Subcutaneous abdominal adipose tissue (tissue), 5 donors: ENCODE data around the gene MIB2.

ENCODE experiments used
- H3K27ac ChIP-seq: one replicate; pipeline ENCODE4 v1.7.0; 2013; ENCODE audit warnings: low read depth, mild to moderate bottlenecking, inconsistent platforms, low read length, moderate library complexity
- H3K27me3 ChIP-seq, 5 donors: one replicate each; pipeline ENCODE4 v1.7.0; 2013; ENCODE audit warnings: low read length in 5 of 5, inconsistent platforms in 1 of 5; ENCODE audit not compliant: control insufficient read depth in 5 of 5, insufficient read depth in 4 of 5
- H3K36me3 ChIP-seq, 5 donors: one replicate each; pipeline ENCODE4 v1.7.0; 2013; ENCODE audit warnings: low read length in 5 of 5; ENCODE audit not compliant: control insufficient read depth in 5 of 5, insufficient read depth in 5 of 5
- H3K4me1 ChIP-seq, 5 donors: one replicate each; pipeline ENCODE4 v1.7.0; 2013; ENCODE audit warnings: low read length in 5 of 5, mild to moderate bottlenecking in 3 of 5, moderate library complexity in 1 of 5; ENCODE audit not compliant: control insufficient read depth in 5 of 5, insufficient read depth in 5 of 5
- H3K4me3 ChIP-seq, 5 donors: one replicate each; pipeline ENCODE4 v1.7.0; 2013; ENCODE audit warnings: low read length in 5 of 5, low read depth in 1 of 5
- H3K9ac ChIP-seq, 5 donors: one replicate each; pipeline ENCODE4 v1.7.0; 2013; ENCODE audit warnings: low read length in 5 of 5, mild to moderate bottlenecking in 4 of 5, moderate library complexity in 3 of 5
- H3K9me3 ChIP-seq, 5 donors: one replicate each; pipeline ENCODE4 v1.7.0; 2013; ENCODE audit warnings: low read length in 5 of 5; ENCODE audit not compliant: control insufficient read depth in 5 of 5
- donor health status: healthy.
- donor health status: healthy.
- donor health status: healthy.
- donor health status: healthy.
- donor health status: healthy.

The MIB2 gene

DNA sequence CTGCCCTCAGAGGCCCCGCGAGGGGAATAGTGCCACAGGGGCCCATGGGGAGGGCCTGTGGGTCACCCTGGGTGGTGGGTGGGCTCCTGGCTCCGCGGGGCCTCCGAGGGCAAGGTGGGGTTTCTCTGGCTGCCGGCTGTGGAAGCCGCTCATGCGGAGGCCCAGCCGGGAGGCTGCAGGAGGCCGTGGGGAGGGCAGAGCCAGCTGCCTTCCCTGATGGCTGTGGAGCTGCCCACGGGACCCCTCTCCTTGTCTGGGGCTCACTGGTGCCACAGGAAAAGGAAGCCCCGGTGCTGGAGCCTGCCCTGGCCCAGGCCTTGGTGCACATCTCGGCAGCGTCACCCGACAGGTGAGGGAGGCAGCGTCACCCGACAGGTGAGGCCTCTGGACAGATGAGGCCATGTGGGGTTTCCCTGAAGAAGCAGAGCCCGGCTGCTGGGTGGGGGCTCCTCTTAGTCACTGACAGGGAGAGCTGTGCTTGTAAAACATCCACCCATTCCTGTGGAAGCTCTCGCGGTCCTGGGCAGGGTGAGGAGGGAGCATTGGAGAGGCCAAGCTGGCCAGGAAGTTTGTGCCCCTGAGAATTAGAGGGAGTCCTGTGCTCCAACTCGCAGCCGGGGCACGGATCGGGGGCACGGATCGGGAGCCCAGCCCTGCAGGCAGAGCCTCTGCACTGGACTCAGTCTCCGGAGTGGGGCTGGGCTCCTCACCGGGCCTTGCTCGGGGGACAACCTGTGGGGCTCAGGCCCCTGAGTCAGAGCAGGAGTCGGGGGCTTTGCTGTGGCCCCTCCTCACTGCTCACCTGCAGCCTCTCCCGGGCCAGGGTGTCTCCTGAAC lies 6.1 kb downstream of the MIB2 start:
- H3K36me3 ChIP-seq = peaks cover 0 to 26% (median 23%) of the 10 kb centered on the region in 5 donors
- H3K9ac ChIP-seq = no peak overlapping the region
- peaks cover 5 to 13% (median 9%) of the 10 kb centered on the region in 5 donors for H3K4me1 ChIP-seq
- H3K27me3 ChIP-seq = no peaks in the 10 kb centered on the region
- H3K4me3 ChIP-seq = no peak overlapping the region
- no peak overlapping the region for H3K27ac ChIP-seq
- no peaks in the 10 kb centered on the region for H3K9me3 ChIP-seq

DNA sequence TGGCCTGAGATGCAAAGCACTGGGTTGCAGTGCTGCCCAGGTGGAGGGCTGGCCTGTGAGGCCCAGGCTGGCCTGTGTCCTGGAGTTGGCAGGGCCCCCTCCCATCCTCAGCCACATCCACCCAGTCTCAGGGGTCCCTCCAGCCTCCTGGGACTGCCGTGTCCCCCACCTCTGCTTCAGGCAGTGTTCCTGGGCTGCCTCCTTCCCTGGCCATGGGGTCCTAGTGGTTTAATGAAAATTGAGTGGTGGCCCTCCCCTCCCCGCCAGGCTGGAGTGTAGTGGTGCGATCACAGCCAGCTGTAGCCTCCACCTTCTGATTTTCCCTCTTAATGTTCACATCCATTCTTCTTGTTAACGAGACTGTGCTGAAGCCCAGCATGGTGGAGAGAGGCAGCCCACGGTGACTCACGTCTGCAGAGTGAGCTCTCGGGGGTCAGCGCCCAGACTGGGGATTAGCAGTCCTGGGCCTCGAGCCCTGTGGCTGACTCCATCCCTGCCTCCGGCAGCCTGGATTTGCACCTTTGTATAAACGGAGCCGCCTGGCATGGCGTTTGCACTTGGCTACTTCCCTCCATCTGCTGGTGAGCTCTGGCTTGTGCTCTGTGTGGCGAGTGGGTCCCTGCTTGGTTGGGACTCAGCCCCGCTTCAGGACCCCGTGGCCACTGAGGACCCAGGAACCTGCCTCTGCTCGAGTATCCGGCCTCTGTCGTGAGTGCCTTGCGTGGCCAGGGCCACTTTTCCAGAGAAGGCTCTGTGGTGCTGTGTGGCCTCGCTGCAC lies 6.9 kb downstream of the MIB2 start:
- H3K36me3 ChIP-seq = peaks cover 0 to 28% (median 26%) of the 10 kb centered on the region in 5 donors
- H3K27ac ChIP-seq = no peak overlapping the region
- no peak overlapping the region for H3K4me3 ChIP-seq
- no peaks in the 10 kb centered on the region for H3K9me3 ChIP-seq
- peaks cover under 1 to 5% (median under 1%) of the 10 kb centered on the region in 5 donors for H3K4me1 ChIP-seq
- no peaks in the 10 kb centered on the region for H3K27me3 ChIP-seq
- no peak overlapping the region for H3K9ac ChIP-seq

DNA sequence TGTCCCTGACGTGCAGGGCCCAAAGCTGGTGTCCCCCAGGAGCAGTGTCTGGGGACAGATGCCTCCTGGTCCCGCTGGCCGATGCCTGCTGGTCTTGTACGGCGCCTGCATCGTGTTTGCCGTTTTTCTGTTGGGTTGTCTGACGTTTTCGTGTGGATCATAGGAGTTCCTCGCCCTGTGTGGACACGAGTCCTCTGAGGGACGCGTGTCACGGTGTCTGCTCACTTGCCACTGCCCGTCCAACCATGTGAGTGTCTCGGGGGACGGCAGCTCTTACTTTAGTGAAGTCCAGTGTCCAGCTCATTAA lies 7.4 kb downstream of the MIB2 start:
- Histone ChIP-seq H3K27me3 (no peaks in the 10 kb centered on the region), H3K9me3 (no peaks in the 10 kb centered on the region), H3K9ac (no peak overlapping the region), H3K36me3 (peaks cover 0 to 27% (median 25%) of the 10 kb centered on the region in 5 donors), H3K27ac (no peak overlapping the region), H3K4me1 (no peaks in the 10 kb centered on the region), H3K4me3 (no peak overlapping the region)

DNA sequence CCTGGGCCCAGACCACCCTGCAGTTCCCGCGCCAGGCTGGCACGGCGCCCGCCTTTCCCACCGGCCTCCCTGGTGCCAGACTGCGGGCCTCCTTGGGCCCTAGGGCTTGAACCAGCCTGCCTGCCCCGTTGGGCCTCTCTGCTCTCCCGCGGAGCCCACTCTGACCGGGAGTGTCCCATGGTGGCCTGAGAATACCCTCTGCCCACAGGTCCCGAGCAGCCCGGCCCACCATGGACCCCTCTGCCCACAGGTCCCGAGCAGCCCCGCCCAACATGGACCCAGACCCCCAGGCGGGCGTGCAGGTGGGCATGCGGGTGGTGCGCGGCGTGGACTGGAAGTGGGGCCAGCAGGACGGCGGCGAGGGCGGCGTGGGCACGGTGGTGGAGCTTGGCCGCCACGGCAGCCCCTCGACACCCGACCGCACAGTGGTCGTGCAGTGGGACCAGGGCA lies 7.9 kb downstream of the MIB2 start:
- Histone ChIP-seq H3K4me1 (no peaks in the 10 kb centered on the region), H3K9me3 (no peaks in the 10 kb centered on the region), H3K27me3 (peaks cover 0 to 3% (median 0%) of the 10 kb centered on the region in 5 donors), H3K36me3 (peaks cover 0 to 27% (median 24%) of the 10 kb centered on the region in 5 donors), H3K27ac (no peak overlapping the region), H3K4me3 (no peak overlapping the region), H3K9ac (no peak overlapping the region)

DNA sequence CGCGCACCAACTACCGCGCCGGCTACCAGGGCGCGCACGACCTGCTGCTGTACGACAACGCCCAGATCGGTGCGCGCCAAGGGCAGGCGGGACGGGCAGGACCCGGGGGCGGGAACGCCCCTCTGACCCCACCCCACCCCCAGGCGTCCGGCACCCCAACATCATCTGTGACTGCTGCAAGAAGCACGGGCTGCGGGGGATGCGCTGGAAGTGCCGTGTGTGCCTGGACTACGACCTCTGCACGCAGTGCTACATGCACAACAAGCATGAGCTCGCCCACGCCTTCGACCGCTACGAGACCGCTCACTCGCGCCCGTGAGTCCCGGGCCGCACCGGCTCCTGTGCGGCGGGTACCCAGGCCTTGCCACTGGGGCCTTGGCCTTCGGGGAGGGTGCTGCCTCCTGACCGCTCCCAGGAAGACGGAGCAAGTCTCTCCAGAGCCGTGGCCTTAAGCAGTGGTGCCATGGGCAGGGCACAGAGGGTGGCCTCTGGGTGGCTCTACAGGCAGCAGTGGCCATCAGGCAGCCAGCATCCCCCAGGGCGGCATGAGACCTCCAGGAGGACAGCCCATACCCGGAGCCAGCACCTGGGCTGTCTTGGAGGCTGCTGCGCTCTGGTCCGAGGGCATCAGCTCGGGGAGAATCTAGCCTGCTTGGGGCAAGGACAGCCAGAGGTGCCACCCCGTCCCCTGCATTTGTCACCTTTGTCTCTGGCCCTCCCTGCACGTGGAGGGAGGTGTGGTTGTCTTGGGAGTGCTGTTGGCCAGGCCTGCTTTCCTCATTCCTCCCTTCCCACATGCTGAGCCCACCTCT lies 8.5 kb downstream of the MIB2 start:
- H3K36me3 ChIP-seq = peaks cover 0 to 29% (median 25%) of the 10 kb centered on the region in 5 donors
- no peak overlapping the region for H3K9ac ChIP-seq
- no peak overlapping the region for H3K4me3 ChIP-seq
- H3K27ac ChIP-seq = no peak overlapping the region
- H3K27me3 ChIP-seq = peaks cover 0 to 7% (median 0%) of the 10 kb centered on the region in 5 donors
- no peaks in the 10 kb centered on the region for H3K4me1 ChIP-seq
- no peaks in the 10 kb centered on the region for H3K9me3 ChIP-seq

DNA sequence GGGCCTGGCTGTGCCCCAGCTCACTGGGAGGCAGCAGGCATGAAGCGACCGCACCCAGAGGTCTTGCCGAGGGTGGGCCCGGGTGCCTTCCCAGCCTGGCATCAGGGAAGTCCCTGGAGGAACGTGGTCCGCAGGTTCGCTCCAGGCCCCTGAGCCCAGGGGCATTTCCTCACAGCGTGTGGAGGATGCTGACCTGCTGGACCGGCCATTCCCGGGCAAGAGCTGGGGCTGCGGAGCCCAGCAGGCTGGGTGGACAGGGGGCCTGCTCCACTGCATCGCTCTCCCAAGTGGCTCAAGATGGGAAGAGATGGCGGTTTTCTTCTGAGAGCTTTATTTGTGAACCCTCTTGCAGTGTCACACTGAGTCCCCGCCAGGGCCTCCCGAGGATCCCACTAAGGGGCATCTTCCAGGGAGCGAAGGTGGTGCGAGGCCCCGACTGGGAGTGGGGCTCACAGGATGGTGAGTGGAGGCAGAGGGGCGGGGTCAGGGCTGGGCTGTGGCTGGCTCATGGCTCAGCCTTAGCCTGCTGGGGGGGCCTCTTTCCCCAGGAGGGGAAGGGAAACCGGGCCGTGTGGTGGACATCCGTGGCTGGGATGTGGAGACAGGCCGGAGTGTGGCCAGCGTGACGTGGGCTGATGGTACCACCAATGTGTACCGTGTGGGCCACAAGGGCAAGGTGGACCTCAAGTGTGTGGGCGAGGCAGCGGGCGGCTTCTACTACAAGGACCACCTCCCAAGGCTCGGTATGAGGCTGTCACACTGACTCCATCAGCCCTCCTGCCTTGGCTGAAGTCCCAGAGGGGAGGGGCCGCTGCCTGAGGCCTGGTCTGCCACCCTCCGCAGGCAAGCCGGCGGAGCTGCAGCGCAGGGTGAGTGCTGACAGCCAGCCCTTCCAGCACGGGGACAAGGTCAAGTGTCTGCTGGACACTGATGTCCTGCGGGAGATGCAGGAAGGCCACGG lies 9.4 kb downstream of the MIB2 start:
- Histone ChIP-seq H3K27me3 (peaks cover 0 to 7% (median 0%) of the 10 kb centered on the region in 5 donors), H3K4me1 (no peaks in the 10 kb centered on the region), H3K9me3 (no peaks in the 10 kb centered on the region), H3K9ac (no peak overlapping the region), H3K4me3 (no peak overlapping the region), H3K27ac (no peak overlapping the region), H3K36me3 (peaks cover 0 to 29% (median 25%) of the 10 kb centered on the region in 5 donors)

DNA sequence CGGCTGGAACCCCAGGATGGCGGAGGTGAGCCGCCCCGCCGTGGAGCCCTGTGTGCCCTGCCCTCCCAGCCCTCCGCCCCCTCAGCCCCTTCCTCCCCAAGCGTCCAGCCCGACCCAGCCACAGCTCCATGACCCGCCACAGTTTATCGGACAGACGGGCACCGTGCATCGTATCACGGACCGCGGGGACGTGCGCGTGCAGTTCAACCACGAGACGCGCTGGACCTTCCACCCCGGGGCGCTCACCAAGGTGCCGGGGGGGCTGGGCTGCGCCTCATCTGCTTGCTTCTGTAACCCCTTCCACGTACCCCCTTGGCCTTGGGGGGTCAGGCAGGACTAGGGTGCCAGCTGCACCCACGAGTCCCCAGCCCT lies 10.1 kb downstream of the MIB2 start:
- peaks cover 0 to 2% (median 0%) of the 10 kb centered on the region in 5 donors for H3K4me1 ChIP-seq
- H3K9me3 ChIP-seq = no peaks in the 10 kb centered on the region
- peaks cover 0 to 29% (median 25%) of the 10 kb centered on the region in 5 donors for H3K36me3 ChIP-seq
- H3K27me3 ChIP-seq = peaks cover 0 to 9% (median 0%) of the 10 kb centered on the region in 5 donors
- H3K9ac ChIP-seq = no peak overlapping the region
- no peak overlapping the region for H3K27ac ChIP-seq
- H3K4me3 ChIP-seq = no peak overlapping the region

DNA sequence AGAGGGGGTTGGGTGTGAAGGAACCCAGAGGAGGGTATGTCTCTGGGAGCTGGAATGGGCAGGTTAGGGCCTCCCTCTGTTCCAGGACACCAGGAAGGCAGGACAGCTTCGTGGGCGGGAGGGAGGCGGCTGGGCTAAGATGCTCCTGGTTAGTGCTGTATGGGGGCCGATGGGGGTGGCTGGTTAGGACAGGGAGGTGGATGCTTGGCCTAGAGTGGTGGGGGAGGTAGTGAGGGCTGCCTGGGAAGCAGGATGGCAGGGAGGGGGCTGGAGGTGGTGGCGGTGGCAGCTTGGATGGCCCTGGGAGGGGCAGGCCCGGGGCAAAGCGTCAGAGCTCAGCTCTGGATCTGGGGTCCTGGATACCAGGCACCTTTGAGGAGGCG lies 10.5 kb downstream of the MIB2 start:
- Histone ChIP-seq H3K27me3 (peaks cover 0 to 9% (median 0%) of the 10 kb centered on the region in 5 donors), H3K4me1 (peaks cover 0 to 5% (median 0%) of the 10 kb centered on the region in 5 donors), H3K27ac (no peak overlapping the region), H3K36me3 (peaks cover 0 to 29% (median 25%) of the 10 kb centered on the region in 5 donors), H3K9me3 (no peaks in the 10 kb centered on the region), H3K4me3 (no peak overlapping the region), H3K9ac (no peak overlapping the region)
